Measurements from ENCODE around the gene FRRS1L. TPM values are rescaled to one million over a fixed set of nuclear protein-coding genes. Genes with fewer than 3 reads are reported as not detected.

FRRS1L gene
- total and polyA plus RNA-seq, 2 donors (not counting 1 experiment from before 2014, with no cell fraction given), result not detected

DNA sequence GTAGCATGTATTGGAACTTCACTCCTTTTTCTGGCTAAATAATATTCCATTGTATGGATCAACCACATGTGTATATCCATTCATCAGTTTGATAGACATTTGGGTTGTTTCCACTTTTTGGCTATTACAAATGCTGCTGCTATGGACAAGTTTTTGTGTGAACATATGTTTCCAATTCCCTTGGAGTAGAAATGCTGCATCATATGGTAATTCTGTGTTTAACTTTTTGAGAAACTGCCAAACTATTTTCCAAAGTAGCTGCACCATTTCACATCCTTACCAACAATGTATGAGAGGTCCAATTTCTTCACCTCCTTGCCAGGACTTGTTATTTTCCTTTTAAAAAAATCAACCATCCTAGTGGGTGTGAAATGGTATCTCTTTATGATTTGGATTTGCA lies 8.4 kb downstream of the FRRS1L start:
- no peaks in the 10 kb centered on the region for H3K4me1 Mint-ChIP-seq
- ChIA-PET POLR2A (no interaction called here), CTCF (no interaction called here)
- intact Hi-C loops (cut with micrococcal nuclease), result no loop called here
- no peak overlapping the region for H3K27ac Mint-ChIP-seq
- peaks cover 4% of the 10 kb centered on the region for H3K9me3 Mint-ChIP-seq (ENCODE audit: insufficient read depth)
- Histone ChIP-seq H3K27ac (ENCODE audit: low read length in 2 of 2) (no peak overlapping the region), H3K9ac (ENCODE audit: low read length) (no peak overlapping the region), H3K79me2 (ENCODE audit: control insufficient read depth, insufficient read depth, low read length) (no peaks in the 10 kb centered on the region), H4K20me1 (ENCODE audit: control insufficient read depth, insufficient read depth, low read length, poor library complexity, severe bottlenecking) (no peaks in the 10 kb centered on the region), H3K36me3 (replicated peaks in 1 of 2; ENCODE audit: control extremely low read depth in 1 of 2, control insufficient read depth in 1 of 2, extremely low read depth in 1 of 2, insufficient read depth in 2 of 2, low read length in 1 of 2) (no peaks in the 10 kb centered on the region), H3K4me1 (ENCODE audit: control insufficient read depth in 2 of 2, insufficient read depth in 2 of 2, low read length in 2 of 2) (no peaks in the 10 kb centered on the region), H2AFZ (ENCODE audit: insufficient read depth, low read depth, low read length, poor library complexity, severe bottlenecking) (no peak overlapping the region), H3K4me2 (replicated peaks; ENCODE audit: low read depth, low read length, poor library complexity, severe bottlenecking) (no peak overlapping the region), H3K27me3 (replicated peaks in 1 of 4; ENCODE audit: control extremely low read depth in 1 of 4, control insufficient read depth in 3 of 4, insufficient read depth in 4 of 4, low read length in 3 of 4) (no peaks in the 10 kb centered on the region), H3K9me3 (ENCODE audit: control extremely low read depth in 1 of 3, control insufficient read depth in 2 of 3, insufficient read depth in 1 of 3, low read length in 2 of 3) (peaks cover 0 to 9% (median 0%) of the 10 kb centered on the region in 3 donors), H3K4me3 (ENCODE audit: control extremely low read depth in 1 of 5, extremely low read depth in 1 of 5, insufficient read depth in 1 of 5, low read depth in 2 of 5, low read length in 4 of 5) (no peak overlapping the region)
- no peak for DNase-seq
- no peak for ATAC-seq (ENCODE audit: low read depth)
- TF ChIP-seq, protein P1, sequence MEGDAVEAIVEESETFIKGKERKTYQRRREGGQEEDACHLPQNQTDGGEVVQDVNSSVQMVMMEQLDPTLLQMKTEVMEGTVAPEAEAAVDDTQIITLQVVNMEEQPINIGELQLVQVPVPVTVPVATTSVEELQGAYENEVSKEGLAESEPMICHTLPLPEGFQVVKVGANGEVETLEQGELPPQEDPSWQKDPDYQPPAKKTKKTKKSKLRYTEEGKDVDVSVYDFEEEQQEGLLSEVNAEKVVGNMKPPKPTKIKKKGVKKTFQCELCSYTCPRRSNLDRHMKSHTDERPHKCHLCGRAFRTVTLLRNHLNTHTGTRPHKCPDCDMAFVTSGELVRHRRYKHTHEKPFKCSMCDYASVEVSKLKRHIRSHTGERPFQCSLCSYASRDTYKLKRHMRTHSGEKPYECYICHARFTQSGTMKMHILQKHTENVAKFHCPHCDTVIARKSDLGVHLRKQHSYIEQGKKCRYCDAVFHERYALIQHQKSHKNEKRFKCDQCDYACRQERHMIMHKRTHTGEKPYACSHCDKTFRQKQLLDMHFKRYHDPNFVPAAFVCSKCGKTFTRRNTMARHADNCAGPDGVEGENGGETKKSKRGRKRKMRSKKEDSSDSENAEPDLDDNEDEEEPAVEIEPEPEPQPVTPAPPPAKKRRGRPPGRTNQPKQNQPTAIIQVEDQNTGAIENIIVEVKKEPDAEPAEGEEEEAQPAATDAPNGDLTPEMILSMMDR (IDR thresholded peaks at IDR 0.05), result no peak
- no peak for TF ChIP-seq EZH2 (IDR thresholded peaks at IDR 0.05; ENCODE audit: borderline replicate concordance, insufficient read depth, low read depth, low read length, poor library complexity, severe bottlenecking)
- H3K27me3 Mint-ChIP-seq, result peaks cover 29% of the 10 kb centered on the region
- H3K4me3 Mint-ChIP-seq, result no peak overlapping the region

DNA sequence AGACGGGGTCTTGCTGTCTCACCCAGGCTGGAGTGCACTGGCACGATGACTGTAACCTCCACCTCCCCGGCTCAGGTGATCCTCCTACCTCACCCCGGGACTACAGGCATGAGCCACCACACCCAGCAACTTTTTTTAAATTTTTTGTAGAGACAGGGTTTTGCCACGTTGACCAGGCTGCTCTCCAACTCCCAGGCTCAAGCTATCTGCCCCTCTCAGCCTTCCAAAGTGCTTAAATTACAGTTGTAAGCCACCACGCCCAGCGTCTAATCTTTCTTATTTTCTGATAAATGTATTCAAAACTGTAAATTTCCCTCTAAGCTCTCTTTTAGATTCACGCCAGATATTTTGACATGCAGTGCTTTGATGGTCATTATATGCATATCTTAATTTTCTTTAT lies 10.3 kb downstream of the FRRS1L start:
- no peaks in the 10 kb centered on the region for H4K20me1 ChIP-seq (ENCODE audit: control insufficient read depth, insufficient read depth, low read length, poor library complexity, severe bottlenecking)
- intact Hi-C loops (cut with micrococcal nuclease), result no loop called here

More for the DNA sequence above, 10.3 kb downstream of the FRRS1L start:
- CTCF ChIA-PET, result no interaction called here
- Mint-ChIP-seq H3K9me3 (ENCODE audit: insufficient read depth) (peaks cover 12% of the 10 kb centered on the region), H3K4me1 (no peaks in the 10 kb centered on the region), H3K27ac (no peak overlapping the region), H3K27me3 (peaks cover 26% of the 10 kb centered on the region), H3K4me3 (no peak overlapping the region)
- no peaks in the 10 kb centered on the region for H3K79me2 ChIP-seq (ENCODE audit: control insufficient read depth, insufficient read depth, low read length)
- no peak overlapping the region for H3K4me2 ChIP-seq (replicated peaks; ENCODE audit: low read depth, low read length, poor library complexity, severe bottlenecking)
- H3K9me3 ChIP-seq (ENCODE audit: control extremely low read depth in 1 of 3, control insufficient read depth in 2 of 3, insufficient read depth in 1 of 3, low read length in 2 of 3), result peaks cover 0 to 16% (median 9%) of the 10 kb centered on the region in 3 donors
- no peaks in the 10 kb centered on the region for H3K36me3 ChIP-seq (replicated peaks in 1 of 2; ENCODE audit: control extremely low read depth in 1 of 2, control insufficient read depth in 1 of 2, extremely low read depth in 1 of 2, insufficient read depth in 2 of 2, low read length in 1 of 2)
- H2AFZ ChIP-seq (ENCODE audit: insufficient read depth, low read depth, low read length, poor library complexity, severe bottlenecking), result no peak overlapping the region
- H3K9ac ChIP-seq (ENCODE audit: low read length), result no peak overlapping the region
- TF ChIP-seq, protein P1 (IDR thresholded peaks at IDR 0.05), result no peak
- no peak for TF ChIP-seq EZH2 (IDR thresholded peaks at IDR 0.05; ENCODE audit: borderline replicate concordance, insufficient read depth, low read depth, low read length, poor library complexity, severe bottlenecking)
- no peak overlapping the region for H3K27ac ChIP-seq (ENCODE audit: low read length in 2 of 2)
- ATAC-seq (ENCODE audit: low read depth), result no peak
- no peaks in the 10 kb centered on the region for H3K4me1 ChIP-seq (ENCODE audit: control insufficient read depth in 2 of 2, insufficient read depth in 2 of 2, low read length in 2 of 2)
- no peak overlapping the region for H3K4me3 ChIP-seq (ENCODE audit: control extremely low read depth in 1 of 5, extremely low read depth in 1 of 5, insufficient read depth in 1 of 5, low read depth in 2 of 5, low read length in 4 of 5)
- no peaks in the 10 kb centered on the region for H3K27me3 ChIP-seq (replicated peaks in 1 of 4; ENCODE audit: control extremely low read depth in 1 of 4, control insufficient read depth in 3 of 4, insufficient read depth in 4 of 4, low read length in 3 of 4)
- DNase-seq, result no peak
- POLR2A ChIA-PET, result no interaction called here
- 88% methylated on average over 4 of the region's 8 CpGs for WGBS (ENCODE audit: insufficient coverage)

Data from B cell (primary cell).